ENCODE data around the gene SYNGAP1. TPM values are rescaled to one million over a fixed set of nuclear protein-coding genes. Genes with fewer than 3 reads are reported as not detected.
A peak's percentile ranks its signal among the peaks of the same experiment; 100 is the strongest.

Gene SYNGAP1
- total RNA-seq, 1 experiment from 2014 or later = 18.3 TPM

GRCh38 chr6:33492093-33492492 lies 72.2 kb downstream of the SYNGAP1 start:
- no TSS peak for BruUV-seq (replicated peaks)
- POLR2A ChIA-PET = no interaction called here
- Mint-ChIP-seq H3K9me3 (ENCODE audit: unreplicated experiment) (no peaks in the 10 kb centered on the region), H3K27me3 (ENCODE audit: insufficient read depth, unreplicated experiment) (no peaks in the 10 kb centered on the region), H3K36me3 (ENCODE audit: insufficient read depth, unreplicated experiment) (no peaks in the 10 kb centered on the region), H3K27ac (ENCODE audit: unreplicated experiment) (no peak overlapping the region), H3K4me1 (ENCODE audit: low read depth, unreplicated experiment) (peaks cover 17% of the 10 kb centered on the region), H3K4me3 (ENCODE audit: unreplicated experiment) (no peak overlapping the region)
- no peak overlapping the region for H3K4me3 ChIP-seq (ENCODE audit: low read depth, low read length)
- CTCF ChIA-PET = no interaction called here
- DNase-seq = no peak
- H3K9me3 ChIP-seq = no peaks in the 10 kb centered on the region
- intact Hi-C loops (cut with micrococcal nuclease; ENCODE audit: unreplicated experiment) = no loop called here
- no peak for TF ChIP-seq CTCF (IDR thresholded peaks at IDR 0.05; ENCODE audit: insufficient read depth in 1 of 2, low read depth in 1 of 2, low read length in 1 of 2, severe bottlenecking in 1 of 2, unreplicated experiment in 1 of 2)
- H3K27me3 ChIP-seq (replicated peaks; ENCODE audit: control insufficient read depth, insufficient read depth, low read length) = no peaks in the 10 kb centered on the region
- no peaks in the 10 kb centered on the region for H3K36me3 ChIP-seq (ENCODE audit: control insufficient read depth, insufficient read depth, low read length)
- H3K4me1 ChIP-seq = peaks cover 8% of the 10 kb centered on the region

GRCh38 chr6:33497157-33497556 lies 77.3 kb downstream of the SYNGAP1 start:
- Mint-ChIP-seq H3K36me3 (ENCODE audit: insufficient read depth, unreplicated experiment) (no peaks in the 10 kb centered on the region), H3K27me3 (ENCODE audit: insufficient read depth, unreplicated experiment) (no peaks in the 10 kb centered on the region), H3K9me3 (ENCODE audit: unreplicated experiment) (no peaks in the 10 kb centered on the region), H3K4me1 (ENCODE audit: low read depth, unreplicated experiment) (no peaks in the 10 kb centered on the region), H3K4me3 (ENCODE audit: unreplicated experiment) (no peak overlapping the region), H3K27ac (ENCODE audit: unreplicated experiment) (no peak overlapping the region)
- no peaks in the 10 kb centered on the region for H3K4me1 ChIP-seq
- no peak for DNase-seq
- CTCF ChIA-PET = interaction anchor here (0.7 kb wide), 1 partner anchor 18 kb away, joined by 6 read pairs; no protein-coding TSS in a partner anchor
- no peak for TF ChIP-seq CTCF (IDR thresholded peaks at IDR 0.05; ENCODE audit: insufficient read depth in 1 of 2, low read depth in 1 of 2, low read length in 1 of 2, severe bottlenecking in 1 of 2, unreplicated experiment in 1 of 2)
- no TSS peak for BruUV-seq (replicated peaks)
- no peak overlapping the region for H3K4me3 ChIP-seq (ENCODE audit: low read depth, low read length)
- H3K27me3 ChIP-seq (replicated peaks; ENCODE audit: control insufficient read depth, insufficient read depth, low read length) = no peaks in the 10 kb centered on the region
- no peaks in the 10 kb centered on the region for H3K36me3 ChIP-seq (ENCODE audit: control insufficient read depth, insufficient read depth, low read length)
- POLR2A ChIA-PET = no interaction called here
- H3K9me3 ChIP-seq = no peaks in the 10 kb centered on the region
- intact Hi-C loops (cut with micrococcal nuclease; ENCODE audit: unreplicated experiment) = no loop called here

GRCh38 chr6:33502486-33502885 lies 82.6 kb downstream of the SYNGAP1 start:
- BruUV-seq (replicated peaks) = no TSS peak
- POLR2A ChIA-PET = no interaction called here
- intact Hi-C loops (cut with micrococcal nuclease; ENCODE audit: unreplicated experiment) = no loop called here
- CTCF ChIA-PET = interaction anchor here (0.6 kb wide), 1 partner anchor 50 kb away, joined by 6 read pairs; no protein-coding TSS in a partner anchor
- no peak for TF ChIP-seq CTCF (IDR thresholded peaks at IDR 0.05; ENCODE audit: insufficient read depth in 1 of 2, low read depth in 1 of 2, low read length in 1 of 2, severe bottlenecking in 1 of 2, unreplicated experiment in 1 of 2)
- peaks cover 9% of the 10 kb centered on the region for H3K36me3 Mint-ChIP-seq (ENCODE audit: insufficient read depth, unreplicated experiment)
- Histone ChIP-seq H3K27me3 (replicated peaks; ENCODE audit: control insufficient read depth, insufficient read depth, low read length) (no peaks in the 10 kb centered on the region), H3K4me3 (ENCODE audit: low read depth, low read length) (no peak overlapping the region), H3K4me1 (peaks cover 17% of the 10 kb centered on the region), H3K9me3 (peaks cover 3% of the 10 kb centered on the region; the same call in 1 of the 2 replicates), H3K36me3 (ENCODE audit: control insufficient read depth, insufficient read depth, low read length) (no peaks in the 10 kb centered on the region)
- H3K27ac Mint-ChIP-seq (ENCODE audit: unreplicated experiment) = no peak overlapping the region
- peak in 1 of 2 experiments; percentile 17 for DNase-seq
- peaks cover 17% of the 10 kb centered on the region for H3K4me1 Mint-ChIP-seq (ENCODE audit: low read depth, unreplicated experiment)
- H3K9me3 Mint-ChIP-seq (ENCODE audit: unreplicated experiment) = no peaks in the 10 kb centered on the region
- no peak overlapping the region for H3K4me3 Mint-ChIP-seq (ENCODE audit: unreplicated experiment)
- no peaks in the 10 kb centered on the region for H3K27me3 Mint-ChIP-seq (ENCODE audit: insufficient read depth, unreplicated experiment)
